GM18867 (cell line): ENCODE results near the gene NSMF.
"Not testable (repeated sequence)": the region's sequence is repeated elsewhere in the genome, so short reads cannot be mapped to it uniquely, and the experiment has no call there.

Source experiments
- ATAC-seq: cut with Tn5 transposase; IDR thresholded peaks from one replicate; pipeline ENCODE4 v1.9.1; 2021; ENCODE audit warnings: mild to moderate bottlenecking, moderate library complexity; ENCODE audit not compliant: unreplicated experiment

NSMF gene

GRCh38 chr9:137416006-137416562 lies 43.0 kb downstream of the NSMF start:
- ATAC-seq = no peak

- ATAC-seq = no peak
Measured at GRCh38 chr9:137415451-137415850, 43.7 kb downstream of the NSMF start.

DNA sequence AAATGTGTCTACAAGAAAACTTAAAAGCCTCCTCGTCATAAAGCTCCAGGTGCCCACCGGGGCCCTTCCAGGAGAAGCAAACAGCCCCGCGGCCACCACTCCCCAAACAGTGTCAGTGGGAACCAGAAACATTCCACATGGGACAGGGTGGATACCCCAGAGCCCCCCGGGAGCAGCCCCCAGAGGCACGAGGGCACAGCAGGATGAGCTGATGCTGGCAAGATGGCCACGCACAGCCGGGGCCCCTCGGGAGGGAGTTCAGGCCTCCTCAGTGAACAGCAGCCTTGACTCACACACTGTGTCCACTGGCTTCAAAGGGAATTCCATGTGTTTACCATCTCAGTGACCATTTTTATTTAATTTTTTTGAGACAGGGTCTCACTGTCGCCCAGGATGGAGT lies 46.7 kb downstream of the NSMF start:
- ATAC-seq = no peak

DNA sequence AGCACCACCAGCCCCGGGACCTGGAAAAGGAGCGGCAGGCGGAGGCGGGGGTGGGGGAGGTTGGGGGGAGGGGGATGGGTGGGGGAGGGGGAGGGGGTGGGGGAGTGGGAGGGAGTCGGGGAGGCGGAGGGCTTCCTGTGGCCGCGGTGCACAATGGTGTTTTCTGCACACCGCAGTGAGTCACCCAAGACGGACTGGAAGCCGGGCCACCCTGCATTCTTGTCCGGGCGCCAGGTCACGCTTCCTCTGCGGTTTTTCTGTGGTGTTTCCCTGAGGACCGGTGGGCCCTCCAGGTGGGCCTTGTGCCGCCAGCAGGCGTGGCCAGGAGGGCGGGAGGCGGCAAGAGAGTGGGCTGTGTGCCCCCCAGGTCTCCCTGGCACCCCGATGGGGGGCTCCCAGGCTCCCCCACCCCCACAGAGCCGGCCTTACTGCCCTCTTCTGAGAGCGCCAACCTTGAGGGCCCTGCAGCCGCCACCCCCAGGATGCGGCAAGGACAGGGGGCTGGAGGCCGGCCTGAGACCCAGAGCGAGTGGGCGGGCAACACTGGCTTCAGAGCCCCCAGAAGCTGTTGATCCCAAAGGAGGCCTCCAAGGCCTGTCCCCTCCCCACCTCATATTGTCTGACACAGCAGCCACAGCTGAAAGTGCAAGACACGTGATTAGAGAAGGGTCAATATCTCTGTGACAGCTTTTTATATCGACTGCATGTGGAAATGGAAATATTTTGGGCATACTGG lies 47.3 kb downstream of the NSMF start:
- no peak for ATAC-seq

DNA sequence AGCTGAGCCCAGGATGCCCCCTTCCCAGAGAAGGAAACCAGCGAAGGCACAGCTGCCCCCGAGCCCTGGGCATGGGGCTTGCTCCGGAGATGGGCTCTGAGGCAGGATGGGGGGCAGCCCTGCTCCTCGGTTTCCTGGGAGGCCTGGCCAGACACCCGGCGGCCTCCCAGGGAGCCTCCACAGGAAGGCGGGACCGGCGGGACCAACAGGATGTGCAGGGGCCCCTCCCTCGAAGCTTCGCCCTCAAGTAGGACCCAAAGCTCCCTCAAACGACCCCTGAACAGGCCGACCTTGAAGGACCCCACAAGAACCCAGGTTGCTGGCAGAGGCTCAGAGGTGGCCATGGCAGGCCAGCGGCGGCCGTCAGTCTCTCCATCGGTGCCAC lies 47.9 kb downstream of the NSMF start:
- ATAC-seq = no peak

DNA sequence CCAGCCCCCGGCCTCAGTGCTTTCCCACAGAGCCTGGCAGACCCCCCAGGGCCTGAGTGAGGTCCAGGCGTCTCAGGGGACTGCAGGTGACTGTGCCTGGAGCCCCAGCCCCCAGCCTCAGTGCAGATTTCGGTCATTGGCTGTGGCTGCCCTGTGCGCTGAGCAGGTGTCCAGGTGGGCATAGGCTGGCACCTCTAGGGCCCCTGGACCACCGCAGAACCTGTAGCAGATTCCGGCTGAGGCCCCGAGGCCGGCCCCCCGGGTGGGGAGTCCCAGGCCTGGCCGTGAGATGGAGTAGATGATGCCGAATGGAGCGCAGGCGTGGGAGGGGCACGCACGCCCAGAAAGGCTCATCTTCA lies 48.3 kb downstream of the NSMF start:
- no peak for ATAC-seq

GRCh38 chr9:137410236-137410890 lies 48.8 kb downstream of the NSMF start:
- ATAC-seq = not testable (repeated sequence)

- no peak for ATAC-seq
Measured at GRCh38 chr9:137409515-137409914, 49.6 kb downstream of the NSMF start.

DNA sequence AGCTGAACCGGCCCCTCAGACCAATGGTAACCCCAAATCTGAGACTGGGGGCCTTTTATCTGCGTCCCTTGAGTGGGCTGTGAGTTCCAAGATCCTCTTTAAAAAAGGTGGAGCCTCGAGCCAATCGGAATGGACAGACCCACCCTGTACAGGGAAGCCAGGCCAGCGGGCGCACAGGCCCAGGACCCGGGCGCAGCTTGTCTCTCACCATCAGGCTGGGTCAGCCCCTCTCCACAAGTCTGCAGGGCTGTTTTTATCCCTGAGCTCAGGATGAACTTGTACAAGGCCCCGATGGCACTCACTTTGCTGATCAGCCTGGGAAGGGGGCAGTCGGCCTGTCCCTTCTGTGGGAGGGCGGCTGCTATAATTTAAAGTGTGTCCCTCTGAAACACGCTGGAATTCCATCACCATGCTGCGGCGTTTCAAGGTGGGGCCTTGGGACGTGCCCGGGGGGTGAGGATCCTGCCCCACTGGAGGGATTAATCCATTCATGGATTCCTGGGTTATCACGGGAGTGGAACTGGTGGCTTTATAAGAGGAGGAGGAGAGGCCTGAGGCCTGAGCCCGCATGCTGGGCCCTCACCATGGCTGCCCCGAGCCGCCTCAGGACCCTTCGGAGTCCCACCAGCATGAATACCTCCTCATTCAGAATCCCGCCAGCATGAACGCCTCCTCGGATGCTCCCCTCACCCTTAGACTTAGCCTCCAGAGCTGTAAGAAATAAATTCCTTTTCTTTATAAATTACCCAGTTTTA lies 50.3 kb downstream of the NSMF start:
- ATAC-seq = no peak

DNA sequence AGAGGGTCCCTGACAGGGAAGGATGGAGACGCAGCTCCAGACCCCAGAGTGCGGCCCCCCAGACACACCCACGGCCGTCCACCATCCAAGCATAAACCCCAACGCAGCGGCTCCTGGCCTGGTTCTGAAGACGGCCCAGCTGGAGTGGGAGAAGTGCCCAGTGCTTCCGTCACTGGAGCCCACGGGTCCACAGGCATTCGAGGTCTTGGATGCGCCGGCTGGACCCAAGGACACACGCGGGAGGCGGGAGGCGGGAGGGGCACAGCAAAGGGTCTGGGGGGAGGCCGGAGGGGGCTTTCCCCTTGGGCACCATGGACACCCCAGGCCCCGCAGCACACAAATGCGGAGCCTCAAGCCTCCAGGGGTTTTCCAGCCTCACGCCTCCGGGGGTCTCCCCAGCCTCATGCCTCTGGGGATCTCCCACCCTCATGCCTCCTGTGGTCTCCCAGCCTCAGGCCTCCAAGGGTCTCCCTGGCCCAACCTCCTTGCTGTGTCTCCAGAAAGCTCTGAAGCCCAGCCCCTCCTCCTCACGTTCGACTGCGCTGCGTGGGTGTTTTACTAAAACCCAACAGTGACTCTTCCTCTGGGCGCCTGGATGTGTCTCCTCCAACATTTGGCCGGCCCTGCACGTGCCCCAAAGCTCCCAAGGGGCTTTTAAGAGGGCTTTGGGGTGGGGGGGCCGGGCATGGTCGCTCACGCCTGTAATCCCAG lies 51.4 kb downstream of the NSMF start:
- ATAC-seq = no peak

- ATAC-seq = no peak
Measured at GRCh38 chr9:137406876-137407589, 52.1 kb downstream of the NSMF start.

GRCh38 chr9:137406085-137406760 lies 52.9 kb downstream of the NSMF start:
- no peak for ATAC-seq

- ATAC-seq = no peak
Measured at GRCh38 chr9:137405677-137406081, 53.5 kb downstream of the NSMF start.

DNA sequence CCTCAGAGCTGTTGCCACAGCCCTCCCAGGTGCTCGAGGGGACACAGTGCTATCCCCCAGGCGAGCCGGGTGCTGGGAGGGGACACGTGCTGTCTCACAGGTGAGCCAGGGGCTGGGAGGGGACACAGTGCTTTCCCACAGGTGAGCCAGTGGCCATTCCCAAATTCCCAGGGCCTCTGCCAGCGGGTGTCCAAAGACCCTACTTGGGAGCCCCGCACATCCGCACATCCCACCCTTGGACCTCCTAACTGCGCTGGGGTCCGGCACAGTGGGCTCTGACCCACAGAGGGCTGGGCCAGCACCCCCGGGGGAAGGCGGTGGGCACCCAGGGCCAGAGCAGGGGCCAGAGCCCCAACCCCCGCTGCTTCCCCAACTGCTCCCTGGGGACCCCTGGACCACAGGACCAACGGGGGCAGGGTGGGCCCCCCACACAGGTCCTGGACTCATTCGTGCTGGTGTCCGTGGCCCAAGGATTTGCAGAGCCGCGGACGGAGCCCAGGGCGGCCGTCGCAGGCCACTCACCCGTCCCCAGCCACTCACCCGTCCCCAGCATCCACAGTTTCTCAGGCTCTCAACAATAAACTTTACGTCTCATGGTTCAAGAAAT lies 54.1 kb downstream of the NSMF start:
- no peak for ATAC-seq

- ATAC-seq = no peak
Measured at GRCh38 chr9:137403269-137403668, 55.9 kb downstream of the NSMF start.

DNA sequence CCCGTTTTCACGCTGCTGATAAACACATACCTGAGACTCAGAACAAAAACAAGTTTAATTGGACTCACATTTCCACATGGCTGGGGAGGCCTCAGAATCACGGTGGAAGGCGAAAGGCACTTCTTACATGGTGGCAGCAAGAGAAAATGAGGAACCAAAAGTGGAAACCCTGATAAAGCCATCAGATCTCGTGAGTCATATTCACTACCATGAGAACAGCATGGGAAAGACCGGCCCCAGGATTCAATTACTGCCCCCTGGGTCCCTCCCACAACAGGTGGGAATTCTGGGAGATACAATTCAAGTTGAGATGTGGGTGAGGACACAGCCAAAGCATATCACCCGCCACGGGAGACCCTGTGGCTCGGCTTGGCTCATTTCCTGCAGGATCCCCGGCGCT lies 56.4 kb downstream of the NSMF start:
- no peak for ATAC-seq

GRCh38 chr9:137398561-137399468 lies 60.3 kb downstream of the NSMF start:
- ATAC-seq = no peak

DNA sequence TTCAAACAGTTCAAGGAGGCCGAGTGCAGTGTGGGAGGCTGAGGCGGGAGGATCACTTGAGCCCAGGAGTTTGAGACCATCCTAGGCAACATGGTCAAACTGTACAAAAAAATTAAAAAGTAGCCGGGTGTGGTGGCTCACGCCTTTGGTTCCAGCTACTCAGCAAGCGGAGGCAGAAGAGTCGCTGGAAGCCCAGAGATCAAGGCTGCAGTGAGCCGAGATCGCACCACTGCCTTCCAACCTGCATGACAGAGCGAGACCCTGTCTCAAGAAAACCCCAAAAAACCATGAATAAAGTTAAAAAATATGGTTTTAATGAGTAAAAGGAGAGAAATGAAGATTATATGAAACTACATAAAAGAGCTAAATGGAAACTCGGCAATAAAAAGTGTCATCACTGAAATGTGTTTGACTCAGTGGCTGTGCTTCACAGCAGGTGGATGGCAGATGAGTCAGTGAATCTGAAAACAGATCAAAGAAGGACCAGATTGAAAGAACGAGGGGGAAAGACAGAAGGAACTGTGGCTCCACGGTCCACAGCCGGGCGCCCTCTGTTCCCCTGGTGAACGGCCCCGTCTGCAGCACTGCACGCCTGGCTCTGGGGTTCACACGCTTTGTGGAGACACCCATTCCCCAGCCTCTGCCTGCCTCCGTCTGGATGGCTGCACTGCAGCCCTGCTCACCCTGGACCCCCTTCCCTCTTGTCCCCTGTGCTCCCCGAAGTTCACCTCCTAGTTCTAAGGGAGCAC lies 61.3 kb downstream of the NSMF start:
- ATAC-seq = no peak
